ENCODE data around the gene STUB1. TPM values are rescaled to one million over a fixed set of nuclear protein-coding genes. Genes with fewer than 3 reads are reported as not detected.
A peak's percentile ranks its signal among the peaks of the same experiment; 100 is the strongest.

Gene STUB1
- total and polyA plus RNA-seq, 2 donors (not counting 3 experiments of a cell fraction or from before 2014, with no cell fraction given) = 107 to 147 TPM

GRCh38 chr16:642189-643049 lies 37.8 kb upstream of the STUB1 start:
- DNase-seq (ENCODE audit: low read depth, low spot score) = no peak
- no peak for TF ChIP-seq MAX (IDR thresholded peaks at IDR 0.05; ENCODE audit: insufficient read depth, insufficient read length)
- TF ChIP-seq CTCF (IDR thresholded peaks at IDR 0.05; ENCODE audit: extremely low read depth in 1 of 2, insufficient read depth in 1 of 2, low read depth in 1 of 2, low read length in 2 of 2) = no peak
- TF ChIP-seq GATA2 (IDR thresholded peaks at IDR 0.05; ENCODE audit: insufficient read depth, insufficient read length, low read depth, low read length) = no peak
- TF ChIP-seq FOS (IDR thresholded peaks at IDR 0.05; ENCODE audit: borderline replicate concordance, insufficient read depth, low read length) = no peak
- no peak for TF ChIP-seq POLR2A (IDR thresholded peaks at IDR 0.05; ENCODE audit: low read depth, low read length)
- TF ChIP-seq EZH2 (IDR thresholded peaks at IDR 0.05; ENCODE audit: borderline replicate concordance, low read depth, low read length, severe bottlenecking) = no peak
- TF ChIP-seq JUN (IDR thresholded peaks at IDR 0.05; ENCODE audit: borderline replicate concordance, insufficient read depth, insufficient read length, low read depth) = no peak
- no peak for TF ChIP-seq MYC (IDR thresholded peaks at IDR 0.05; ENCODE audit: low read depth, low read length)
- TF ChIP-seq POLR2AphosphoS5 (IDR thresholded peaks at IDR 0.05; ENCODE audit: insufficient read depth, low read depth, low read length) = no peak
- Histone ChIP-seq H3K9me3 (replicated peaks; ENCODE audit: control insufficient read depth, insufficient read depth, low read length) (no peaks in the 10 kb centered on the region), H3K27ac (ENCODE audit: insufficient read depth, low read depth, low read length) (no peak overlapping the region), H2AFZ (ENCODE audit: low read depth, low read length) (peak overlapping the region; percentile 48), H4K20me1 (replicated peaks; ENCODE audit: control insufficient read depth, extremely low read depth, insufficient read depth, low read length) (no peaks in the 10 kb centered on the region), H3K36me3 (ENCODE audit: control insufficient read depth in 2 of 2, extremely low read depth in 1 of 2, insufficient read depth in 2 of 2, low read length in 2 of 2) (no peaks in the 10 kb centered on the region), H3K9ac (replicated peaks; ENCODE audit: extremely low read depth, insufficient read depth, low read length) (no peak overlapping the region), H3K79me2 (ENCODE audit: control insufficient read depth, insufficient read depth, low read length) (no peaks in the 10 kb centered on the region), H3K4me2 (ENCODE audit: insufficient read depth, low read length) (peak overlapping the region; percentile 4), H3K9me1 (replicated peaks; ENCODE audit: control insufficient read depth, extremely low read depth, insufficient read depth, low read length) (no peaks in the 10 kb centered on the region), H3K27me3 (ENCODE audit: control insufficient read depth in 2 of 2, insufficient read depth in 2 of 2, low read length in 2 of 2) (no peaks in the 10 kb centered on the region), H3K4me1 (ENCODE audit: control insufficient read depth, extremely low read depth, insufficient read depth, low read length) (peaks cover 9% of the 10 kb centered on the region), H3K4me3 (replicated peaks in 1 of 3; ENCODE audit: insufficient read depth in 1 of 3, low read depth in 1 of 3, low read length in 3 of 3) (peak overlapping the region; percentile 32 to 52 (median 36))
- intact Hi-C loops (cut with micrococcal nuclease) = no loop called here
- no TSS peak for BruUV-seq (replicated peaks)
- FAIRE-seq = no peak
- POLR2A ChIA-PET = no interaction called here
- dilution Hi-C loops (cut with MboI; ENCODE audit: extremely low pct_ligation_motif_present, low sequenced_read_pairs) = no loop called here
- CTCF ChIA-PET = interaction anchor here (1.0 to 1.1 kb wide), 2 partner anchors 17 to 18 kb away, joined by 3 read pairs; no protein-coding TSS in a partner anchor

All from endothelial cell of umbilical vein (primary cell).